HTERT RPE-1 (cell line): ENCODE data around the gene GPATCH11.

Experiments used
- in situ Hi-C: fragments of 300-500 bp; cut with MboI; formaldehyde crosslinking; loops from 4 replicates; pipeline ENCODE4 v1.14.3; 2020; ENCODE audit warnings: low sequenced_read_pairs

The GPATCH11 gene

GRCh38 chr2:37104178-37104577, 19.9 kb downstream of the GPATCH11 start:
- in situ Hi-C loops = no loop called here

- in situ Hi-C loops = no loop called here
Observed at GRCh38 chr2:37105150-37105549, 20.8 kb downstream of the GPATCH11 start.

GRCh38 chr2:37109523-37109922, 25.2 kb downstream of the GPATCH11 start:
- in situ Hi-C loops = no loop called here

GRCh38 chr2:37110306-37111212, 26.2 kb downstream of the GPATCH11 start:
- in situ Hi-C loops = no loop called here

GRCh38 chr2:37111958-37112357, 27.6 kb downstream of the GPATCH11 start:
- in situ Hi-C loops = no loop called here

GRCh38 chr2:37117566-37117965, 33.2 kb downstream of the GPATCH11 start:
- in situ Hi-C loops = no loop called here

GRCh38 chr2:37119157-37119556, 34.8 kb downstream of the GPATCH11 start:
- in situ Hi-C loops = no loop called here

- in situ Hi-C loops = no loop called here
Observed at GRCh38 chr2:37125416-37125815, 41.1 kb downstream of the GPATCH11 start.

GRCh38 chr2:37132914-37133313, 48.6 kb downstream of the GPATCH11 start:
- in situ Hi-C loops = no loop called here

GRCh38 chr2:37142546-37142945, 58.2 kb downstream of the GPATCH11 start:
- in situ Hi-C loops = no loop called here

GRCh38 chr2:37143974-37144373, 59.7 kb downstream of the GPATCH11 start:
- in situ Hi-C loops = no loop called here

GRCh38 chr2:37146062-37146461, 61.7 kb downstream of the GPATCH11 start:
- in situ Hi-C loops = no loop called here

GRCh38 chr2:37148325-37148724, 64.0 kb downstream of the GPATCH11 start:
- in situ Hi-C loops = no loop called here
